Activated T-cell treated with anti-CD3 and anti-CD28 coated beads, Interleukin-2, amount 50 U/mL, for 4 hours (primary cell): ENCODE measurements around the gene APC2. TPM values are rescaled to one million over a fixed set of nuclear protein-coding genes. Genes with fewer than 3 reads are reported as not detected.

Experiments
- ATAC-seq, 2 donors: fragments of 200-7000 bp; cut with Tn5 transposase; one replicate each; pipeline ENCODE4 v1.10.0; 2021
- DNase-seq: peaks from one replicate; pipeline ENCODE4 v3.0.0-alpha.2; 2020
- H3K27me3 Mint-ChIP-seq: one replicate; pipeline ENCODE4 v1.8.0; 2021; ENCODE audit warnings: low read depth, mixed read lengths
- H3K36me3 Mint-ChIP-seq: one replicate; pipeline ENCODE4 v1.8.0; 2022; ENCODE audit warnings: mixed read lengths; ENCODE audit not compliant: insufficient read depth
- H3K4me1 Mint-ChIP-seq: one replicate; pipeline ENCODE4 v1.8.0; 2021; ENCODE audit warnings: low read depth, mixed read lengths
- H3K4me3 Mint-ChIP-seq: one replicate; pipeline ENCODE4 v1.8.0; 2021; ENCODE audit warnings: mild to moderate bottlenecking, moderate library complexity, mixed read lengths
- H3K9me3 Mint-ChIP-seq: one replicate; pipeline ENCODE4 v1.8.0; 2021; ENCODE audit warnings: mixed read lengths
- total RNA-seq, 3 donors: library from RNA; stranded (reverse); gene quantifications; one replicate each; pipeline ENCODE4 v1.2.1, GENCODE V29; 2021

Gene APC2
- total RNA-seq, 3 donors from 2014 or later, result 0.13 to 0.45 (median 0.16) TPM

- ATAC-seq, result peak; percentile 38 to 47
- peak; percentile 61 for DNase-seq
- Mint-ChIP-seq H3K36me3 (no peaks in the 10 kb centered on the region), H3K4me3 (no peak overlapping the region), H3K9me3 (no peaks in the 10 kb centered on the region), H3K27me3 (peaks cover 3% of the 10 kb centered on the region), H3K4me1 (peaks cover 8% of the 10 kb centered on the region)
Observed at GRCh38 chr19:1503089-1503924, 53.4 kb downstream of the APC2 start.

GRCh38 chr19:1503925-1504773, 54.2 kb downstream of the APC2 start:
- Mint-ChIP-seq H3K36me3 (no peaks in the 10 kb centered on the region), H3K4me3 (no peak overlapping the region), H3K4me1 (peaks cover 10% of the 10 kb centered on the region), H3K27me3 (peaks cover 3% of the 10 kb centered on the region), H3K9me3 (no peaks in the 10 kb centered on the region)
- ATAC-seq (no peak), DNase-seq (no peak)

GRCh38 chr19:1505012-1505411, 55.1 kb downstream of the APC2 start:
- H3K27me3 Mint-ChIP-seq, result peaks cover 3% of the 10 kb centered on the region
- H3K4me1 Mint-ChIP-seq, result peaks cover 12% of the 10 kb centered on the region
- no peak for ATAC-seq
- H3K36me3 Mint-ChIP-seq, result no peaks in the 10 kb centered on the region
- DNase-seq, result no peak
- H3K4me3 Mint-ChIP-seq, result no peak overlapping the region
- H3K9me3 Mint-ChIP-seq, result no peaks in the 10 kb centered on the region

GRCh38 chr19:1505991-1506881, 56.3 kb downstream of the APC2 start:
- H3K4me1 Mint-ChIP-seq, result peaks cover 14% of the 10 kb centered on the region
- H3K36me3 Mint-ChIP-seq, result no peaks in the 10 kb centered on the region
- DNase-seq (no peak), ATAC-seq (no peak)
- no peak overlapping the region for H3K4me3 Mint-ChIP-seq
- H3K27me3 Mint-ChIP-seq, result peaks cover 5% of the 10 kb centered on the region
- no peaks in the 10 kb centered on the region for H3K9me3 Mint-ChIP-seq

GRCh38 chr19:1507192-1507660, 57.3 kb downstream of the APC2 start:
- Mint-ChIP-seq H3K9me3 (no peaks in the 10 kb centered on the region), H3K36me3 (no peaks in the 10 kb centered on the region), H3K27me3 (peaks cover 6% of the 10 kb centered on the region), H3K4me1 (peaks cover 15% of the 10 kb centered on the region), H3K4me3 (no peak overlapping the region)
- DNase-seq, result no peak
- no peak for ATAC-seq

GRCh38 chr19:1507763-1508506, 58.0 kb downstream of the APC2 start:
- Mint-ChIP-seq H3K9me3 (no peaks in the 10 kb centered on the region), H3K4me3 (peak overlapping the region; percentile 84), H3K27me3 (peaks cover 6% of the 10 kb centered on the region), H3K36me3 (no peaks in the 10 kb centered on the region), H3K4me1 (peaks cover 15% of the 10 kb centered on the region)
- peak; percentile 89 for DNase-seq
- ATAC-seq, result peak; percentile 92

GRCh38 chr19:1508507-1508856, 58.6 kb downstream of the APC2 start:
- H3K36me3 Mint-ChIP-seq, result no peaks in the 10 kb centered on the region
- peaks cover 6% of the 10 kb centered on the region for H3K27me3 Mint-ChIP-seq
- DNase-seq (no peak), ATAC-seq (no peak)
- H3K9me3 Mint-ChIP-seq, result no peaks in the 10 kb centered on the region
- H3K4me3 Mint-ChIP-seq, result no peak overlapping the region
- peaks cover 15% of the 10 kb centered on the region for H3K4me1 Mint-ChIP-seq

GRCh38 chr19:1509602-1510441, 59.9 kb downstream of the APC2 start:
- Mint-ChIP-seq H3K9me3 (no peaks in the 10 kb centered on the region), H3K36me3 (no peaks in the 10 kb centered on the region), H3K4me1 (peaks cover 15% of the 10 kb centered on the region), H3K27me3 (peaks cover 5% of the 10 kb centered on the region), H3K4me3 (no peak overlapping the region)
- DNase-seq, result no peak
- ATAC-seq, result no peak

- Mint-ChIP-seq H3K4me1 (peaks cover 15% of the 10 kb centered on the region), H3K27me3 (peaks cover 5% of the 10 kb centered on the region), H3K4me3 (no peak overlapping the region), H3K9me3 (no peaks in the 10 kb centered on the region), H3K36me3 (no peaks in the 10 kb centered on the region)
- ATAC-seq, result no peak
- no peak for DNase-seq
Observed at GRCh38 chr19:1510442-1510806, 60.5 kb downstream of the APC2 start.

GRCh38 chr19:1510807-1511206, 60.9 kb downstream of the APC2 start:
- no peak overlapping the region for H3K4me3 Mint-ChIP-seq
- DNase-seq (no peak), ATAC-seq (no peak)
- no peaks in the 10 kb centered on the region for H3K36me3 Mint-ChIP-seq
- H3K9me3 Mint-ChIP-seq, result no peaks in the 10 kb centered on the region
- H3K4me1 Mint-ChIP-seq, result peaks cover 15% of the 10 kb centered on the region
- peaks cover 5% of the 10 kb centered on the region for H3K27me3 Mint-ChIP-seq

- DNase-seq, result no peak
- Mint-ChIP-seq H3K9me3 (no peaks in the 10 kb centered on the region), H3K4me1 (peaks cover 15% of the 10 kb centered on the region), H3K36me3 (no peaks in the 10 kb centered on the region), H3K27me3 (peaks cover 8% of the 10 kb centered on the region), H3K4me3 (peak overlapping the region; percentile 70)
- ATAC-seq, result no peak
Observed at GRCh38 chr19:1511318-1512317, 61.7 kb downstream of the APC2 start.
